Measurements from ENCODE around the gene ESPNL. TPM values are rescaled to one million over a fixed set of nuclear protein-coding genes. Genes with fewer than 3 reads are reported as not detected.

The ESPNL gene
- total RNA-seq, 1 experiment from 2014 or later: 0.85 TPM

- TF ChIP-seq SIN3A (IDR thresholded peaks at IDR 0.05; ENCODE audit: borderline replicate concordance, insufficient read depth, low read depth, low read length): no peak
- no peak for TF ChIP-seq POLR2AphosphoS5 (IDR thresholded peaks at IDR 0.05; ENCODE audit: low read depth, low read length)
- TF ChIP-seq TCF7L2 (IDR thresholded peaks at IDR 0.05; ENCODE audit: low read depth, low read length): no peak
- TF ChIP-seq REST (IDR thresholded peaks at IDR 0.05; ENCODE audit: insufficient read depth in 1 of 2, low read depth in 2 of 2, low read length in 1 of 2): no peak
- TF ChIP-seq CTCF (IDR thresholded peaks at IDR 0.05): no peak
- H3K36me3 ChIP-seq (ENCODE audit: control insufficient read depth, insufficient read depth, low read length): no peaks in the 10 kb centered on the region
- POLR2A ChIA-PET: interaction anchor here (0.6 kb wide), 1 partner anchor 34 kb away, joined by 5 read pairs; no protein-coding TSS in a partner anchor
- no peaks in the 10 kb centered on the region for H3K9me3 ChIP-seq (ENCODE audit: control insufficient read depth, insufficient read depth, low read depth, low read length)
- H3K4me3 ChIP-seq (ENCODE audit: low read depth in 2 of 2, low read length in 2 of 2): no peak overlapping the region
- intact Hi-C loops (cut with micrococcal nuclease; ENCODE audit: unreplicated experiment) (no loop called here), in situ Hi-C loops (cut with HindIII; ENCODE audit: low pct_unique_long_range_greater_than_20kb, low sequenced_read_pairs) (no loop called here)
- CTCF ChIA-PET: no interaction called here
- ATAC-seq (no peak), DNase-seq (ENCODE audit: low read depth, low spot score) (no peak)
- H3K27me3 ChIP-seq (ENCODE audit: control insufficient read depth, insufficient read depth, low read length): no peaks in the 10 kb centered on the region
- no TSS peak for BruUV-seq (replicated peaks)
- no peak overlapping the region for H3K27ac ChIP-seq (ENCODE audit: low read length)
- H3K4me1 ChIP-seq (ENCODE audit: control insufficient read depth, insufficient read depth, low read length): no peaks in the 10 kb centered on the region
Measured at GRCh38 chr2:238123218-238123971, 23.3 kb downstream of the ESPNL start.

- no TSS peak for BruUV-seq (replicated peaks)
- TF ChIP-seq CTCF (IDR thresholded peaks at IDR 0.05) (no peak), REST (IDR thresholded peaks at IDR 0.05; ENCODE audit: insufficient read depth in 1 of 2, low read depth in 2 of 2, low read length in 1 of 2) (no peak), SIN3A (IDR thresholded peaks at IDR 0.05; ENCODE audit: borderline replicate concordance, insufficient read depth, low read depth, low read length) (no peak), POLR2AphosphoS5 (IDR thresholded peaks at IDR 0.05; ENCODE audit: low read depth, low read length) (no peak), TCF7L2 (IDR thresholded peaks at IDR 0.05; ENCODE audit: low read depth, low read length) (no peak)
- no peaks in the 10 kb centered on the region for H3K9me3 ChIP-seq (ENCODE audit: control insufficient read depth, insufficient read depth, low read depth, low read length)
- no peak overlapping the region for H3K4me3 ChIP-seq (ENCODE audit: low read depth in 2 of 2, low read length in 2 of 2)
- H3K27ac ChIP-seq (ENCODE audit: low read length): no peak overlapping the region
- ATAC-seq: no peak
- no peaks in the 10 kb centered on the region for H3K4me1 ChIP-seq (ENCODE audit: control insufficient read depth, insufficient read depth, low read length)
- H3K36me3 ChIP-seq (ENCODE audit: control insufficient read depth, insufficient read depth, low read length): no peaks in the 10 kb centered on the region
- in situ Hi-C loops (cut with HindIII; ENCODE audit: low pct_unique_long_range_greater_than_20kb, low sequenced_read_pairs) (no loop called here), intact Hi-C loops (cut with micrococcal nuclease; ENCODE audit: unreplicated experiment) (no loop called here)
- no peak for DNase-seq (ENCODE audit: low read depth, low spot score)
- ChIA-PET POLR2A (no interaction called here), CTCF (no interaction called here)
- no peaks in the 10 kb centered on the region for H3K27me3 ChIP-seq (ENCODE audit: control insufficient read depth, insufficient read depth, low read length)
Measured at GRCh38 chr2:238123991-238124470, 23.9 kb downstream of the ESPNL start.

Measured in Panc1 (cell line).